Activated naive CD4-positive, alpha-beta T cell (primary cell): Measurements from ENCODE around the gene ZNF260.

Experiments used
- DNase-seq, 4 experiments: peaks; one replicate each; lab custom pipeline; 2025; lab: John Stamatoyannopoulos, UW

The ZNF260 gene

DNA sequence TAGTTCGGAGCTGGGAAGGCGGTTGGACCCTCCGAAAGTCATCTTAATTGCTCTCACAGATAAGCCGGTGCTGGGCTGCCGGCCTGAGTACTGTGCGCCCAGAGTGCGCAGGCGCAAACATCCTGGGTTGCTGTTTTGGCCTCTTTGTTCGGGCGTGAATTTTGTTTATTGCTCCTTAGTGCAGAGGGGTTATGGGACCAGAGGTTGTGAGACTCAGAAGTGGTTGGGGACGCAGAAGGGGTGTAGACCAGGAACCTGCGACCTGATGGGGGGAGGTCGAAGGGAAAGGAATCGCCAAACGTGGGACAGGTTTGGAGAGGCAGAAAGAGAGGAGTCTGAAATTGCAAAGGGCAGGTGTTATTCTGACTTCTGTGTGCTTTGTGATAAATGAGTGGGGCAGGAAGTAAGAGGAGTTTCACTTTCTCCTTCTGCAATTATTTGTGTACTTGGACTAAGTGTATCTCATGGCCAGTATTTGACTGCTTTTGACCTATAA lies 38.1 kb downstream of the ZNF260 start:
- peak in 3 of 4 experiments; percentile 55 to 63 (median 61) for DNase-seq

DNA sequence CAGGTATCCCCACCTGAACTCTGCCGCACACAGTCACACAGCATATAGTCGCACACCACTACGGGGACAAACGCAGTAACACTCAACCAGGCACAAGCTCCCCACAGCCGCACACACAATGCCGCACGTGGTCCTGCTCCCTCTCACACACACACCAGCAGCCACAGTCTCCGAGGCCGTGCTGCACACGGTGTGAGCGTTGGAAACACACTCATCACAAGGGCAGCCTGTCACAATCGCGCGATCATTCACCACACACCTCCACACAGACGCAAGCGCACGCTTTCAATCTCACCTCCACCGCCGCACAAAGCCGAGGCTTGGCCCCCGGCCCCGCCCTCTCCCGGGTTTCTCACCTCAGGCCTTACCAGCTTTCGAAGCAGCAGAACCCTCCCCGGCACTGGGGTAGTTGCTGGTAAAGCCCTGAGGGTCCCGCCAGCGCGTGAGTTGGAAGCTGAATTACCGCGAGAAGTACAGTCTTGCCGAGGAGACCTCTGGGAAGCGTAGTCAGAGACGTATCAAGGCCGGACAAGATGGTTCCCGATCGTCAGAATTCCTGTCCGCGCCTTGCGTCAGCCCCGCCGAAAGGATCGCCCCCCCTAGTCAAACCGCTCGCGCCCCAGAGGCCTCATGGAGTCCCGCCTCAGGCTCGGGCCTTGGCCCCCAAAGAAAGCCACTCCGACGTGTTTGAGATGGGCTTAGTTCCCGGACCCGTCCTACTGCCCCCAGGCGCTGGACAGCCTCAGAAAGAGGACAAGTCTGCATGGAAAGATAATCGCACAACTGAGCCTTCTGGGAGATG lies 38.8 kb downstream of the ZNF260 start, which contains the start of gene ZNF566:
Gene ZNF566, minus strand, starts transcription at position 444 of the 802 bp plus-strand sequence. CDS start 13,004 bp downstream, outside the sequence.
- DNase-seq = peak; percentile 77 to 87 (median 84)

DNA sequence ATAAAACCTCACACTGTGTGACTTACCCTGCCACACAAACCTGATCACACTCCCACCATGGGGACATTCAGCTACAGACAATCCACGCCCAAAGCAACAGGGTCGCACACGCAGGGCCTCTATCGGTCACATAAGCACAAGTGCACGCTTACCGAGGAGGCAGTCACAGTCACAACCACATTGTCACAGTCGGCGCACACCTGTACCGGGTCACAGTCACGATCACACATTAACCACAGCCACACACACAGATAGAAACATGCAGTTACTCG lies 39.3 kb downstream of the ZNF260 start:
- DNase-seq = peak in 1 of 4 experiments; percentile 9

DNA sequence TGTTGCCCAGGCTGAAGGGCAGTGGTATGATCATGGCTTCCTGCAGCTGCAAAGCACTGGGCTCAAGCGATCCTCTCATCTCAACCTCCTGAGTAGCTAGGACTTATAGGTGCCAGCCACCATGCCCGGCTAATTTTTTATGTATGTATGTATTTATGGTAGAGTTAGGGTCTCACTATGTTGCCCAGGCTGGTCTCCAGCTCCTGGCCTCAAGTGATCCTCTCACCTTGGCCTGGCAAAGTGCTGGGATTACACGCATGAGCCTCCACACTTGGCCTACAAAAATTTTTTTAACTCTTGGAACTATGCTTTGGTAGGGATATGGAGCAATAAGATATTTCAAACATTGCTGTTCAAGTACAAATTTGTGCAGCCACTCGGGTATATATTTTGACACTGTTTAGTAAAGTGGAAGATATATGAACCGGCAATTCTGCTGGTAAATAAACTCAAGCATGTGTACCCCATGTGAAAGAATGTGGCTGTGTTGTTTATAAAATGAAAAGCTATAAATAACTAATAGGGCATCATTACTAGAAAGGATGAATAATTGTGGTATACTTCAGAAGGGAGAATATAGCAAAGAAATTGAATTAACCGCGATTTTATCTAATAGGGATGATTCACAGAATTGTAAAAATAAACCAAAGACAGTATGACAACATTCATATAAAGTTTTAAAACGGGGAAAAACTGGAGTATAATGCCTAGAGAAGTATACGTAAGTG lies 39.8 kb downstream of the ZNF260 start:
- DNase-seq = no peak

- DNase-seq = no peak
Measured at GRCh38 chr19:36483653-36484052, 44.4 kb downstream of the ZNF260 start.

DNA sequence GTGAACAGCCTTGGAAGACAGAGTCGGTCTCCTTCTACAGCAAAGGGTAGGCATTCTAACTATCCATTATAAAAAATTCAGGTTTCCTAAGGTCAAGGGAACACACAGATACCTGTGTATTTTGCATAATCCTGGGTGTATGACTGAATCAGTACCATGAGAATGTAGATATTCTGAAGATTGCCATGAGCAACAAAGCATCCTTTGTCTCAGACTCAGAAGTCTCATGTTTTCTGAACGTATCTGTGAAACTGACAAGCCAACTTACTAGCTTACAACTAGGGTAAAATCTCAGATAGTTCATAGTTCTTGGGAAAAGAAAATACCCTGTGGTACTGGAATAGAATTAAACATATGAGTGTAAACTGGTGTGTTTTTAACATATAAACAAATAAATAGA lies 45.2 kb downstream of the ZNF260 start:
- no peak for DNase-seq
